Brain pericyte (primary cell): ENCODE results near the gene LIN52.

ENCODE experiments used
- DNase-seq: peaks from one replicate; pipeline ENCODE4 v3.0.0-alpha.2; 2012; ENCODE audit warnings: low read depth, low spot score

The LIN52 gene

DNA sequence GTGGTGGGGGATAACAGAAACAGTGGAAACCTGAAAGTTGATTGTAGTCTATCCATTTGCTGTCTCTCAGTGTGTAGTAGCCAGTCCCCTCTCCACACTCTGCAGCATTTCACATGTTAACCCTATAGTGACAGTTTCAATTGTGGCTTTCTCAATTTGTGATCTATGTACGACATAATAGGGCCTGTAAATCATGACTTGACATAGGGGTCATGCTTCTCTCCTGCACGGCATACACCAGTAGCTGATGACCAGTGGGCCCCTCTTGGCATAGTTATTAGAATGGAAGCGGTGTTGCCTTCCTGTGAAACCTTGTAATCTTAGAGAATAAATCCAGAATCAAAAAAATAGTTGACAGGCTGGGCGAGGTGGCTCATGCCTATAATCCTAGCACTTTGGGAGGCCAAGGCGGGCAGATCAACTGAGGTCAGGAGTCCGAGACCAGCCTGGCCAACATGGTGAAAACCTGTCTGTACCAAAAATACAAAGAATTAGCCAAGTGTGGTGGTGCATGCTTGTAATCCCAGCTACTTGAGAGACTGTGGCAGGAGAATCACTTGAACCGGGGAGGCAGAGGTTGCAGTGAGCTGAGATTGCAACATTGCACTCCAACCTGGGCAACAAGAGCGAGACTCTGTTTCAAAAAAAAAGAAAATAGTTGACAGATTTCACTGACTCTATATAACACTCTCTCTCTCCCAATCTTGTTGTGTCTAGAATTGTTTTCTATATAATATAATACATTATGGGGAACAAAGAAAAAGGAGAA is 109.9 kb downstream of the LIN52 start:
- DNase-seq: no peak

DNA sequence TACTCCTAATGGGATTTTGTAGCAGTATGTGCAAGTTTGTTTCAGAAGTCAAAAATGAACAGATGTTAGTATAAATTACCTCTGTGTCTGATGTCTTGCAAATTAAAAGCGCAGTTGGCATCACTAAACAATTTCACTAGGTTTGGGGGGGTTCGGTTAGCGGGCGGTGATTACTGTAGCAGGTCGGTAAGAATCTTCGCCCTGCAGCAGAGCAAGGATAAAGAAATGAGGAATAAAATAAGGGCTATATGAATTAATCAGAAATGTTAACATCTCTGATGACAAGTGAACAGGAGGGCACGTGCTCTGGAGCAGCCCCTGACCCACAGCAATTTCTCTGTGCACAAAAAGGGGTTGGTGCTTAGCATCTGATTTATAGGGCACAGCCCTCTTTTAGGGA is 110.9 kb downstream of the LIN52 start:
- DNase-seq: no peak

DNA sequence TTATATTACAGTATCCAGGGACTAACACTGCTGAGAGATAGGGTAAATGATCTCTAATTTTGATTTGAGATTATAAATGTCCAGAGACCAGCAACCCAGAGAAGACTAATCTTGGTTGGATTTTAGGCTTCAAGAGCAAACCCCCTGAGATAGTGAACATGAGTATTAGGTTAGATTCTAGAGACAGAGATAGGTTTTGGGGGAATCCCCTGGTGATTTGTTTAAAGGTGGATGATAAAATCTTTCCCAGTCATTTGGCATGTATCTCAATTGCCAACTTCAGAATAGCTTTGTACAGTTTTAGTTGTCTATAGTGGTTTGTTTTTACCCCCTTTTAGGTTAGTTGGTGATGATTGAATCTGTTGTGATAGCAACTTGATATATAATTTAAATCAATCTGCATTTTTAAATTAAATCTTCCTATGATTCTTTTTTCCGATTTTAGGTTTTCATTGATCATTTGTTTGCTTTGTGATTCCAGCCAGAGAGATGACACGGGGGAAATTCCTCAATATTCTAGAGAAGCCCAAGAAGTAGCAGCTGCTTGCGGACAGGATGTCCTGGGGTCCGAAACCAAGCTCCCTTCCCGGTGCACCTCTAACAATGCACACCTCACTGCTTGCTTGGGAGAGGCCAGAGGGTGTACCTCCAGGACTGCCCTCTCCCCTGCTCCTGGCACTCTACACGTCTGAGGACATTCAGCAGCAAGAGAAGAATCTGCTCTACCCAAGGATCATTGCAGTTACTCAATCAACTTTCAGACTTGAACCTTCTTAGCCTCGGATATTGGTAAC is 113.9 kb downstream of the LIN52 start:
- DNase-seq: no peak

DNA sequence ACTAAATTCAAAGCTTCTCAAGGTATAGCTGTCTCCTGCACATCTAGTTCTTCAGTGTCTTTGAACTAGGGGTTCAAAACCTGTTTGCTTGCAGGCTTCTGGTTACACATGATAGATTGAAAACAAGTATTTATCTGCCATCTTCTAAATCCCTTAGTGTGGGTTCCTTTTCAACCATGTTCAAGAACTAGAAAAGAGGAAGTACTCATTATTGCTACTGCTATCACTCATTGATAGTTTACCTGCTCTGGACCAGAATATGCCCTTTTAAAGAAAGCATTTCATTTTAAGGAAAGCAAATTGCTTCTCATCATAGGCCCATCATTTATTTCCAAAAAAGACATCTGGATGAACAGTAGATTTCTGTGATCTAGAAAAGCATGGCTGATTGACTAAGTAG is 117.4 kb downstream of the LIN52 start:
- no peak for DNase-seq

DNA sequence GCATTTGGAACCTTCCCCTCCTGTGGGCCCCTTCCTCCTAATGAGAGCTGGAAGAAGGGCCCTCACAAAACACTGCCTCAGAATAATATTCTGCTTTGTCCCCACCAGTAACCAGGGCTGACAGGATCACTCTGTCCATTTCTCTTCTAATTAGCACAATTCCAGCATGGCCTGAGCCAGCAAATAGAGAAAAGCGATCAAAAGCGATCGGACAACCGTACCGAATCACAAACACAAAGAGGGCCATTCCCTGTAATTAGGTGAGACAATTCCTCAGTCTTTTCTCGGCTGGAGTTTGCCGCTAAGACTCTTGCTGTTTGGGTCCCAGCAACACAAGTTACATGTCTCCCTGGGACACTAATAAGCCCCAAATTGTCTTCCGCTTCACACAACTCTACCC is 118.9 kb downstream of the LIN52 start:
- no peak for DNase-seq

DNA sequence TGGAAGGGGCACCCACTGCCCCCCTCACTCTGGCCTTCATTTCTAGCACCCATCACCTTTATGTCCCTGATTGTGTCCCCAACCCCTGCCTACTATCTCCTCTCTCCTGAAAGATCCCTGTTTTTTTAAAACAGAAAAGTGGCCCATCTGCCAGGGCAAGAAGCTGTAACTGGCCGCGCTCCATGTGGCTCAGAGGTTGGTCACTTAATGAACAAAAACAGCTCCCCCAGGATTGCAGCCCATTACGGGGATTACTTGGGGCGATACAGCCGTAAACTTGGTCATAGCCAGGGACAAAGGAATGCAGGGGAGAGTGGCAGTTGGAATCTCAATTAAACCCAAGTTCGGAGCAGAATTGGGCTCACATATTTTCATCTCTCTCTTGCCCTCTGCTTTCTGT is 119.7 kb downstream of the LIN52 start:
- no peak for DNase-seq

DNA sequence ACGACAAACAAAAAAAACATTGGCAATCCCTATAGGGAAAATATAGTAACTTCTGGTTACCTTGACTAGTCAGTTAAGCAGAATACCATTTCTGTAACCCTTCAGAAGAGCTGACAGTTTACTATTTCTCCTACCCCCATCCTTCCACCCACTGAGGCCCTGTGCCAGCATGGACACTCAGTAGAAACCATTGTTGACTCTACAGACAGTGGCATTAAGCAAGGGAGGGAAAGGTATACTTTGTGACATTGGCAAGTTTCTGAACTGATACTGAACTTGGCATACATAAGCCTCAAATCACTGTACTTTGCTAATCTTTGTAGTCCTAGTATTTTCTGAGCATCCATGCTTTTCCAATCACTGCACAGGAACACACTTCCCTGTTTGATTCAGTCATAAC is 121.1 kb downstream of the LIN52 start:
- DNase-seq: no peak

DNA sequence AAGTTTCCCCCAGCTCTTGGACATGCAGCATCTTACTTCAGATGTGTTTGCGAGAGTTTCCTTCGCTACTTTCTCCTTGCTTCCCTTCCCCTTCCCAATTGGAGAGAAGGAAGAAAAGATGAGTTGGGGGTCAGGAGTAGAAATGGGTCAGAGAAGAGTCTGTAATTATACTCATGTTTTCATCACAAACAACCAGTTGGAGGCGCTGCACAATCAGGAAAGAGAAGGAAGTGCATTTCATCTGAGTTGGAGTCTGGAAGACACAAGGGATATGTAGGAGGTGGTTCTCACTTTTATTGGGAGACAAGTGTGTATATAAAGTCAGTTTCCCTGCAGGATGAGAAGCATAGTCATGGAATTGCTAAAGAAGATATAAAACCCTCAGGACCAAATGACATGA is 123.2 kb downstream of the LIN52 start:
- no peak for DNase-seq

DNA sequence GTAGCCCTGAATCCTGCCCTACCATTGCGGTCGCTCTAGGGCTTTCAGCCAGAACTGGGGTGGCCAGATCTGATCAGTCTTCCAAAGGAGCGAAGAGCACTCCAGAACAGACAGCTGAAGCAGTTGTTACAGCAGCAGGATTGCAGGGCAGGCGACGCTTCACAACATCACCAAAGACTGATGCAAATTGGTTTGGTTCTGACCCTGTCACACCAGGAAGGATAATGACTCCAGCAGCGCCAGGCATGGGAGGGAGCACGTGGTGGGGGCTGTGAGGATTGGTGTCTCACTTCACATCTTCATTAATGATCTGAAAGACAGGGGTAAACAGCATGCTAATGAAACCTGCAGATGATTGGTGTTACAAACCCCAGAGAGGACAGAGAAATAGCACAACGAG is 123.9 kb downstream of the LIN52 start:
- no peak for DNase-seq

DNA sequence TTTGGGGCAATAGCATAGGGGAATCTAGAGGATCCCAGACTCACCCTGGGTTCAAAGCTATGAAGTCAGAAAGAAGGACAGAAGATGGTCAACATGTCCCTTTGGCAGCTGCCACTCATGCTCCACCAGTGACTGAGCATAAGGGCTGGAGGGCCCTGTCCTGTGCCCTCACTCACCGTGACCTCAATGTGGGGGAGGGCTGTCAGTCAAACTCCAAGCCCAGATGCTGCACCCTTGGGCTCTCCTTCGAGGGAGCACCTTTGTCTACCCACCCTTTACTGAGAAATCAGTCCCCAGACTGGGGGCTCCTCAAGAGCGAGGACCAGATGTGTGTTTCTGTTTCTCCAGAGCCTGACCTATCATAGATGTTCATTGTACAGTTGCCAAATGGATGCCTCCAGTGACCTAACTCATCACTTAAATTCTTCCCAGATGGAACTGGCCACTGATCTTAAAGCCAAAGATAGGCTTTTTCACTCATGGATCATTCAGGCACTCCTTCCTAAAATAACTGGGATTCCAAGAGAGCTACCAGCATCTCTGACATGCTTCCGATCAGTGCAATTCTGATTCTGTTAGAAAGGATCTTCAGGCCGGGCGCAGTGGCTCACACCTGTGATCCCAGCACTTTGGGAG is 127.3 kb downstream of the LIN52 start:
- DNase-seq: no peak

DNA sequence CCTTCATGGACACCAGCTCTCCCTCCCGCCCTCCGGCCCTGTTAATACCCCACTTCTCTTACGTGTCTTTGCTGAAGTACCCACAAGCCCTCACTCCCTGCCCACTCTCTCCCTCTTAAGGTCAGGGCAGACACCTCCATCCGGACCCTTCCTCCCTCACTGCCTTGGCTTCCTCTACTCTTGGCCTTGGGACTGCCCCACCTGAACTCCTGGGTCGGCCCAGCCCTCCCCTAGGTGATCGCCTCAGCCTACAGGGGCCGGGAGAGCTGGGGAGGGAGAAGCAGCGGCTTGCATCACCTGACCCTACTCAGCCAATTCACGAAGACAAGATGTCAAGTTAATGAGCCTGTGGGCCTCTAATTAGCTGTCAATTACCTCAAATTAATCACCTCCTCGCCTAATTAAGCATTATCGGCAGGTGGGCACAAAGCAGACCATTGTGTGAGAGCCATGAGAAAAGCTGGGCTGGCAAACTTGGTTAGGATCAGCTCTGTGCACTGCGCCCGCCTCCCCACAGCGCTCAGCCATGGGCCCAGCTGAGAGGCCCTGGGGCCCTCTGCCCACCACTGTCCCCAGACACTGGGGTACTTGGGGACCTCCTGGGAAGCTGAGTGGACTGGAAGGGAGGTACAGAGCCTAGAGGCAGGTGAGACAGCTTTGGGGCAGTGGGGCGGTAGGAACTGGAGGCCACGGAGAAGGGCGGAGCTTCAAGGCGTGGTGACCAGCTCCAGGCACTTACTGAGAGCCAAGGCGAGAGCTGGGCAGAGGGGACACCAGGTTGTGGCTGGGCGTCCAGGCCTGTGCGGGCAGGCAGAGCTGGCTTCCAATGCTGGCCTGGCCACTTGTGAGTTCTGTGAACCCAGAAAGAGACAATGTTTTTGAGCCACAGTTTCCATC is 129.4 kb downstream of the LIN52 start:
- DNase-seq: no peak

DNA sequence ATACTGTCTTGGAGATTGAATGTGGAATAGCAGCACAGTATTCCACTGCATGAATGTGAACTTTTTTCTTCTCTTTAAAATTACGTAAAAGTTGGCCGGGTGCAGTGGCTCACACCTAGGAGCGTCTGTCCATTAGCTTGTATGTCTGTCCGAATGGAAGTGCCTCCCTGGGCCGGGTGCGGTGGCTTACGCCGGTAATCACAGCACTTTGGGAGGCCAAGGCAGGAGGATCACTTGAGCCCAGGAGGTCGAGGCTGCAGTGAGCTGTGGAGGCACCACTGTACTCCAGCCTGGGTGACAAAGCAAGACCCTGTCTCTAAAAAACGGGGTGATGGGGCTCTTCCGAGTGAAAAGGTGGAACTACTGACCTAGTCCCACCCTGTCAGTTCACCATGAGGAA is 131.9 kb downstream of the LIN52 start:
- DNase-seq: no peak

DNA sequence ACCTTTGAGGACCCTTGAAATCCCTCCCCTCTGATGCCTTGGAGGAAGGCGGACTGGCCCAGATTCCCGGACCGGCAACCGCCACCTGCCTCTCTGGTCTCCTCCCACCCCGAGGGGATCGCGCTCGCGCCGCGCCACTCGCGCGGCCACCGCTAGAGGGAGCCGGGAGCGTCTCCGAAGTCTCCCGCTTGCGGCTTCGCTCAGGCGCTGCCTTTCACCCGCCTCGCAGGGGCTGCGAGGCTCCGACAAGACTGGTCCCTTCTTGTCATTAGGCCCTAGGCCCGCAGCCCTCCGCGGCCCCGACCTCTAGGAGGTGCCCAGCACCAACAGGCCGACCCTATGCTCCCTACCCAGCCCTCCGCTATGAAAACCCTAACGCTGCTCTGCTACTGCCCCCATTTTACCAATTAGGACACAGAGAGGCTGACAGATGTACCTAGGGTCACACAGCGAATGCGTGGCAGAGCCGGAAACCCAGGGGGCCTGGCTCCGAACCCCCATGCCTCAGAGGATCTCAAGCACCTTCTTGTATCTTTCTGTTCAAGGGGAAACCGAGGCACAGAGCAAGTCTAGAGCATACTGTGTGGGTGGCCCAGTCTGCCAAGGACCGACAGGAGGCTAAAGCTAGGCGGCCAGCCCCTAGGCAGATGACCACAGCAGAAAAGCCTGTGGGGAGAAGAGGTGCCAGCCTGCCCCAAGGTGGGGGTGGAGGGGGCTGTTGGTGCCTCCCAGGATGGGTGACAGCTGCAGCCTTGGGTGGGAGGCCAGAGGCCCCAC is 133.1 kb downstream of the LIN52 start:
- DNase-seq: no peak

DNA sequence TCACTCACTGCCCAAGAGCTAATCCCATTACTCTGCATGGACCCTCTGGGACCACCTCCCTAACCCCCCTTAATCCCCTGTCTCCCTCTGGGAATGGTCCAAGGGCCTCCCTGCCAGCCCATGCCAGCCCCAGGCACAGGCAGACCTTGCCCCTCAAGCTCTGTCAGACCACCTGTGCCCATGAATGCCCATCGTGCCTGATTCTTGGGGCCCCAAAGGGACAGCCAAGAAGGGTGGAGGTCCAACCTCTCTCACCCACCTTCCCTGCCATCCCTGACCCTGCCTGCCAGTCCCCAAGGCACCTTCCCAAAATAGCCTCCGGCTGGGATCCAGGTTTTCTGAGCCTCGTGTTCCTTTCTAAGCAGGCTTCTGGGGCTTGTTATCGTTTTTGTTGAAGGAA is 133.7 kb downstream of the LIN52 start:
- DNase-seq: no peak

DNA sequence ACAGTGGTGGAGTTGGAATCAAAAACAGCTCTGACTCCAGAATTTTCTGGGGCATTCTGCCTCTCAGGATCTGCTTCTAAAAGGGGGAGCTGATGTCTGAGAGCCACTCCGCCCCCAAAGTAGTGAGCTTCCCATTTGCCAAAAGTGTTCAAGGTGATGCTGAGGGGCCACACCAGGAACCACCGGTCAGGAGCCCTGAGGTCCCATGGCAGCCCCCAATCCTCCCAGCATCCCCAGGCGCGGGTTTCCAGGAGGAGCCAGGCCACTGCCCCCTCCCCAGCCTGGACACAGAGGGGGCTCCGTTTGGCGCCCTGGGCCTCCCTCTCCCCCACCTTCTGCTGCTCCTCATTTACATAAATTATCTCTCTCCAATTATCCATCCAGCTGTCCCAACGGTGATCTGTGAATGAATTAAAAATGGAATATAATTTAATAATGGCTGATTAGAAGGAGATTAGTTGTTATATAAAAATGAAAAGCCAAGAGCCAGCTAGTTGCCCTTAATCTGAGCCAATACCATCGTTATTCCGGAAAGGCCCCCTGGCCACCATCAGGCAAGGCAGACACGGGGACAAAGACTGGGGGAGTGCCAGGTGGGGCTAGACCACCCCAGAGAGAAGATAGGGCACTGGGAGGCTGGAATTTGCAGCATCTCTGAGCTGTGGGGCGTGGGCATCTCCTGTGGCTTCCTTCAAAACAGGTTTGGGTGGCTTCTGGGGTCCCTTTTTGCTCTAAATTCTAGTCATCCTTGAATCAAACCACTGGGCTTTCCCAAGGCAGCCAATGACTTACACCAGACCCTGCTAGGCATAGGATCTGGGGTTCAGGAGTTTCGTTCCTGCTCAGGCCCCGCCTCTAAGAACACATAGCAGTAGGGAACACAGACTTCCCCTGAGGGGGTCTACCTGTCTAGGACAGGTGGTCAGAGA is 134.8 kb downstream of the LIN52 start:
- DNase-seq: no peak

DNA sequence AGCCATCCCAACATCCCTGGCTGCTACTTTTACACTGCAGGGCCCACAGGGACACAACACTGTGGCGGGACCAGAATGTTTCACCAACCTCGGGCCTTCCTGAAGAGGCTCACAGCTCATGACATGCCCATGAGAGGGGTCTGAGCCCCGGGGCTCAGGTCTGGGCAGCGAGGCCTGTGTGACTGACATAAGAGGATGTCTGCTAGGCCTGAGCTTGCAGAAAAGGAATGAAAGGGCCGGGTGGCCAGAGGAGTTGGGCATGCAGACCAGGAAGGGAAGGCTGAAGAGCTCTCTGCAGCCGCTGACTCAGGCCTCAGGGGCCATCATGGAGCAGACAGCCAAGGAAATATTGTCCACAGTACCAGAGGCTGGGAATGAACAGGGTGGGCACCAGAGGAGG is 136.2 kb downstream of the LIN52 start:
- no peak for DNase-seq

DNA sequence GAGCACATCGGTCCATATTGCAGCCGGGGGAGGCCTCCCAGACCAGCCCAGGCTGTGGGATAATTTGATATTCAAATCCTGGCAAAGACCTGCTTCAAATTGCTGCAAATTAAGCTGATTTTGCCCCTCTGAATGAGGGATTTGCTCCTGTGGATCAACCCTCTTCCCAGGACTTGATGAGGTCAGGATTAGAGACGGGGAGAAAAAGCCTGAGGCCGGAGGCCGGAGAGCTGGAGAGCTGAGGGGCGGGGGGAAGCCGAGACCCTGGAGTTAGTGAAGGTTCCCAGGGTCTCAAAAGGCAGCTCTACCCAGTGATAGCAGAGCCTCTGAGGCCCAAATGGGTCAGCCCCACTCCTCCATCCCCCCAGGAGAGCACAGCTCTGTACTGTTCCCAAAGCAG is 137.0 kb downstream of the LIN52 start:
- DNase-seq: no peak

DNA sequence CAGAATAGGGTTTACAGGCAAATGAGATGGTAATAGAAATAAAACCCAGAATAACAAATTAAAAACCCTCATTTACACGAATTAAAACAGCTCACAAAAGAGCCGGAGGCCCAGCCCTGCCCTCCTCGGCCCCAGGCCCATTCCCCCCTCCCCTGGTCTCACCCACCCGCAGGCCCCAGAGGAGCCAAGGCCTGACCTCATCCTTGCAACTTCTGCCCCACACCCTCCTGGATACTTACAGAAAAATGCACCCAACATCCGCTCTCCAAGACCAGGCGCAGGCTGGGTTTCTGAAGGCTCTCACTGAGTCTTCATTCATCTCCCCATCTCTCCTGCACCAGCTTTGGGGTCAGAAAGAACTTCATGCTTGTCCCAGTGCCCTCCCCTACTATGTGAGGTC is 138.3 kb downstream of the LIN52 start:
- DNase-seq: no peak

DNA sequence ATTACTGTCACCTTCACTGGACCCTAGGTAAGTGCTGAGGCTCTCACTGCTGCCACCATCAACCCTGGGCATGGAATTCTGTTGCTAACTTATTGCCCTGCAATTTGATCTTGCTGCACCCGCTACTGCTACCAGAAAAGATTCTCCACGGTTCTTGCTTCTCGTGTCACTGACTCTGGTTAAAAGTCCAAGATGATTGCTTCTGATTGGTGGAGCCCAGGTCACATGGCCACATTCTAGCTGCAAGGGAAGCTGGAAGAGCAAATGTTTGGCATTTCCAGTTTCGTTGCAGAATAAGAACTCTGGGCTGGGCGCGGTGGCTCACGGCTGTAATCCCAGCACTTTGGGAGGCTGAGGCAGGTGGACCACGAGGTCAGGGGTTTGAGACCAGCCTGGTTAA is 147.0 kb downstream of the LIN52 start:
- no peak for DNase-seq

DNA sequence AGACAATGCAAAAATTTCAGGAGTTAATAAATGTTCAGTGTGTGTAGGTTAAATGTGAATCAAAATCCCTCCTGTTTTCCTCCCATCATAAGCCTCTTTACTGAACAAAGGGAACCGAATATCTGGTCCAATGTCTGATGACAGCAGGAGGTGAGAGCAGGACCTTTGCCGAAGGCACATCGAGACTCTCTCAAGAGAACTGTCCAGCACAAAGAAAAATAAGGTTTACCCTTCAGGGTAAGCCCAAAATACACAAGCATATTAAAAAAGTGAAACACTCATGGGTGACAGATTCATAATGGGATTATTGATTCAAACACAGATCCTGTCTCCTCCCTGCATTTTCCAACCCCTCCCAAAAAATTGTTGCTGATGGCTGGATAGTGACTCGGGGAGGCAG is 150.3 kb downstream of the LIN52 start:
- DNase-seq: no peak
